Endothelial cell of umbilical vein (primary cell): ENCODE measurements around the gene CLEC4A. TPM values are rescaled to one million over a fixed set of nuclear protein-coding genes. Genes with fewer than 3 reads are reported as not detected.
"Not testable (repeated sequence)": the region's sequence is repeated elsewhere in the genome, so short reads cannot be mapped to it uniquely, and the experiment has no call there.

Source experiments
- BruUV-seq: library from RNA; stranded (reverse); fragments of 400-500 nt; replicated peaks from 2 replicates; lab custom pipeline; 2021; lab: Mats Ljungman, UMichigan
- CTCF ChIA-PET: fragments of 300-600, 350-600 bp; sonication (Branson Sonifier 250); formaldehyde crosslinking; loops from one replicate; lab custom pipeline; 2021; ENCODE audit warnings: antibody characterized with exemption, inconsistent platforms; lab: Charles Lee
- POLR2A ChIA-PET: fragments of 300-600, 350-600 bp; sonication (Branson Sonifier 250); formaldehyde crosslinking; loops from one replicate; lab custom pipeline; 2021; ENCODE audit warnings: antibody characterized with exemption, inconsistent platforms; lab: Charles Lee
- DNase-seq: peaks from one replicate; pipeline ENCODE4 v3.0.0-alpha.2; 2011; ENCODE audit warnings: low read depth, low spot score
- FAIRE-seq: peaks from 2 replicates; lab custom pipeline; 2011; peaks lifted over from hg19 to GRCh38; lab: Jason Lieb, UNC
- H2AFZ ChIP-seq: 2 replicates; pipeline ENCODE4 v1.6.0; 2012; ENCODE audit warnings: low read depth, low read length, control low read depth, inconsistent platforms
- H3K27ac ChIP-seq: 2 replicates; pipeline ENCODE4 v1.5.1; 2011; ENCODE audit warnings: low read depth, mild to moderate bottlenecking, control low read depth, low read length, moderate library complexity; ENCODE audit not compliant: insufficient read depth
- H3K27me3 ChIP-seq, 2 experiments: 2 replicates each; pipeline versions ENCODE4 v1.6.0 to v1.6.1; 2011; ENCODE audit warnings: low read length in 2 of 2, mixed read lengths in 1 of 2; ENCODE audit not compliant: control insufficient read depth in 2 of 2, insufficient read depth in 2 of 2
- H3K36me3 ChIP-seq, 2 experiments: 2 replicates in 1 of 2; 3 replicates in 1 of 2; pipeline ENCODE4 v1.5.1; 2011; ENCODE audit warnings: low read length in 2 of 2, mild to moderate bottlenecking in 1 of 2, moderate library complexity in 1 of 2; ENCODE audit not compliant: control insufficient read depth in 2 of 2, insufficient read depth in 2 of 2; ENCODE audit errors: extremely low read depth in 1 of 2
- H3K4me1 ChIP-seq: 3 replicates; pipeline ENCODE4 v1.5.1; 2011; ENCODE audit warnings: mild to moderate bottlenecking, low read length; ENCODE audit not compliant: control insufficient read depth, insufficient read depth; ENCODE audit errors: extremely low read depth
- H3K4me2 ChIP-seq: 2 replicates; pipeline ENCODE4 v1.6.1; 2011; ENCODE audit warnings: low read length, control low read depth, mixed read lengths; ENCODE audit not compliant: insufficient read depth
- H3K4me3 ChIP-seq, 3 experiments: fragments of 200-600 bp in 1 of 3; sonication (generic), shearing (Covaris generic) in 1 of 3; replicated peaks in 1 of 3; 2 replicates each; pipeline ENCODE4 v1.5.1; 2011 to 2016; ENCODE audit warnings: control low read depth in 3 of 3, low read length in 3 of 3, mild to moderate bottlenecking in 2 of 3, inconsistent platforms in 1 of 3, low read depth in 1 of 3, moderate library complexity in 1 of 3; ENCODE audit not compliant: insufficient read depth in 1 of 3
- H3K79me2 ChIP-seq: 2 replicates; pipeline ENCODE4 v1.6.0; 2012; ENCODE audit warnings: low read length, inconsistent platforms; ENCODE audit not compliant: control insufficient read depth, insufficient read depth
- H3K9ac ChIP-seq: replicated peaks from 2 replicates; pipeline ENCODE3; 2011; ENCODE audit warnings: low read length, control low read depth; ENCODE audit not compliant: insufficient read depth; ENCODE audit errors: extremely low read depth
- H3K9me1 ChIP-seq: replicated peaks from 3 replicates; pipeline ENCODE4 v1.6.0; 2011; ENCODE audit warnings: mild to moderate bottlenecking, low read length; ENCODE audit not compliant: control insufficient read depth, insufficient read depth; ENCODE audit errors: extremely low read depth
- H3K9me3 ChIP-seq: replicated peaks from 2 replicates; pipeline ENCODE4 v1.5.1; 2012; ENCODE audit warnings: low read length, inconsistent platforms; ENCODE audit not compliant: control insufficient read depth, insufficient read depth
- H4K20me1 ChIP-seq: replicated peaks from 2 replicates; pipeline ENCODE3; 2011; ENCODE audit warnings: mild to moderate bottlenecking, low read length; ENCODE audit not compliant: control insufficient read depth, insufficient read depth; ENCODE audit errors: extremely low read depth
- POLR2A ChIP-seq: IDR thresholded peaks from 2 replicates; pipeline ENCODE4 v1.6.1; 2012; ENCODE audit warnings: low read depth, mild to moderate bottlenecking, control low read depth, low read length
- POLR2AphosphoS5 ChIP-seq: IDR thresholded peaks from 2 replicates; pipeline ENCODE4 v1.6.1; 2012; ENCODE audit warnings: low read depth, mild to moderate bottlenecking, control low read depth, low read length, moderate library complexity; ENCODE audit not compliant: insufficient read depth
- dilution Hi-C: fragments of 300-500 bp; cut with MboI; formaldehyde crosslinking; loops from one replicate; pipeline ENCODE4 v1.15.0; 2019; ENCODE audit warnings: low sequenced_read_pairs; ENCODE audit not compliant: extremely low pct_ligation_motif_present
- intact Hi-C: fragments of 100-400 bp; cut with micrococcal nuclease; formaldehyde crosslinking; loops from one replicate; pipeline ENCODE4 v1.10.0; 2022
- polyA plus RNA-seq, 4 experiments: library from polyadenylated mRNA; depleted of rRNA in 3 of 4; stranded (reverse) in 3 of 4; unstranded in 1 of 4; fragments of >200 nt; gene quantifications; 2 replicates each; pipeline versions ENCODE4 v1.2.1 to v1.2.3, GENCODE V29; 2011 to 2012; ENCODE audit warnings: missing spikeins in 1 of 4
- total RNA-seq: library from RNA; stranded (reverse); gene quantifications from 2 replicates; pipeline ENCODE4 v1.2.3, GENCODE V29; 2021
- TF ChIP-seq, protein P1 (sequence below), 2 donors: IDR thresholded peaks; 1 replicate in 1 of 2; 2 replicates in 1 of 2; pipeline ENCODE4 v1.5.1; 2011; ENCODE audit warnings: low read length in 2 of 2, mild to moderate bottlenecking in 2 of 2, moderate library complexity in 2 of 2, control low read depth in 1 of 2, inconsistent platforms in 1 of 2, low read depth in 1 of 2; ENCODE audit not compliant: insufficient read depth in 1 of 2; ENCODE audit errors: extremely low read depth in 1 of 2

The CLEC4A gene
- total and polyA plus RNA-seq, 2 donors (not counting 3 experiments of a cell fraction or from before 2014, with no cell fraction given): 0.52 to 0.86 TPM

DNA sequence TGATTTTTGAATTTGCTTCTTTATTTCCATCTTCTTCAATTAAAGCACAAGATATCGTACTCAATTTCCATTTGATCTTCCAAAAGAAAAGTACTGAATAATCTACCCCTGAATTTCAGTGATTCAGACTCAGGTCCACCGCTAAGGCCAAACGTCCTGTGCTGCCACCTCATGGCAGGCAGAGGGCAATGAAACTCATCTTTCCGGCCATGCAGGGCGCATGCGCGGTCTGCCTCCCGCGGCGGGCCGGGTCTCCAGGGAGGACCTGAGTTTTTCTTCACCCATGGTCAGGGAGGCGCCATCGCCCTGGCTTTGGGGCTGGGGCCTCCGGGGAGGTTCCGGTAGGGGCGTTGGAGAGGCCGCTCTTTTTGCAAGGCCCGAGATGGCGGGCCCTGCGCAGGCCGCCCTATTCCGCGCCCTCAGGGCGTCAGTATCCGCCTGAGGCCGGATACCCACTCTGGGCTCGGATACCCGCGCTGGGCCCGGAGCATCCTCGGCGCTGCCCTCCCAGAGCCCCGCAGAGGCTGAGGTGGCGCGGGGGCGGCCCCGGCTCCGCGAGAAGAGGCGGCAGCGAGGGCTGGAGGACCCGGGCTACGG lies 56.7 kb downstream of the CLEC4A start:
- H4K20me1 ChIP-seq, H3K79me2 ChIP-seq, H3K36me3 ChIP-seq, H3K27me3 ChIP-seq, POLR2A ChIA-PET, H3K9me3 ChIP-seq, dilution Hi-C loops, H3K4me1 ChIP-seq, H3K9me1 ChIP-seq, BruUV-seq, FAIRE-seq: not testable (repeated sequence)
- DNase-seq: peak; percentile 74
- TF ChIP-seq POLR2AphosphoS5: peak; percentile 26
- TF ChIP-seq, protein P1, sequence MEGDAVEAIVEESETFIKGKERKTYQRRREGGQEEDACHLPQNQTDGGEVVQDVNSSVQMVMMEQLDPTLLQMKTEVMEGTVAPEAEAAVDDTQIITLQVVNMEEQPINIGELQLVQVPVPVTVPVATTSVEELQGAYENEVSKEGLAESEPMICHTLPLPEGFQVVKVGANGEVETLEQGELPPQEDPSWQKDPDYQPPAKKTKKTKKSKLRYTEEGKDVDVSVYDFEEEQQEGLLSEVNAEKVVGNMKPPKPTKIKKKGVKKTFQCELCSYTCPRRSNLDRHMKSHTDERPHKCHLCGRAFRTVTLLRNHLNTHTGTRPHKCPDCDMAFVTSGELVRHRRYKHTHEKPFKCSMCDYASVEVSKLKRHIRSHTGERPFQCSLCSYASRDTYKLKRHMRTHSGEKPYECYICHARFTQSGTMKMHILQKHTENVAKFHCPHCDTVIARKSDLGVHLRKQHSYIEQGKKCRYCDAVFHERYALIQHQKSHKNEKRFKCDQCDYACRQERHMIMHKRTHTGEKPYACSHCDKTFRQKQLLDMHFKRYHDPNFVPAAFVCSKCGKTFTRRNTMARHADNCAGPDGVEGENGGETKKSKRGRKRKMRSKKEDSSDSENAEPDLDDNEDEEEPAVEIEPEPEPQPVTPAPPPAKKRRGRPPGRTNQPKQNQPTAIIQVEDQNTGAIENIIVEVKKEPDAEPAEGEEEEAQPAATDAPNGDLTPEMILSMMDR (IDR thresholded peaks at IDR 0.05; ENCODE audit: extremely low read depth in 1 of 2, insufficient read depth in 1 of 2, low read depth in 1 of 2, low read length in 2 of 2): peak; percentile 48 to 60
- TF ChIP-seq POLR2A: peak; percentile 29
- intact Hi-C loops: loop anchor here (1.0 kb wide), 1 partner anchor 71 kb away; no protein-coding TSS in a partner anchor
- peak overlapping the region; percentile 23 for H3K9ac ChIP-seq
- peak overlapping the region in 2 of 3 experiments; percentile 33 to 43 for H3K4me3 ChIP-seq
- H2AFZ ChIP-seq: peak overlapping the region; percentile 66
- peak overlapping the region; percentile 3 for H3K27ac ChIP-seq
- H3K4me2 ChIP-seq: peak overlapping the region; percentile 42
- CTCF ChIA-PET: interaction anchor here (0.8 to 1.5 kb wide), 3 partner anchors 51 to 71 kb away, joined by 4 to 5 read pairs (median 4); no protein-coding TSS in a partner anchor

DNA sequence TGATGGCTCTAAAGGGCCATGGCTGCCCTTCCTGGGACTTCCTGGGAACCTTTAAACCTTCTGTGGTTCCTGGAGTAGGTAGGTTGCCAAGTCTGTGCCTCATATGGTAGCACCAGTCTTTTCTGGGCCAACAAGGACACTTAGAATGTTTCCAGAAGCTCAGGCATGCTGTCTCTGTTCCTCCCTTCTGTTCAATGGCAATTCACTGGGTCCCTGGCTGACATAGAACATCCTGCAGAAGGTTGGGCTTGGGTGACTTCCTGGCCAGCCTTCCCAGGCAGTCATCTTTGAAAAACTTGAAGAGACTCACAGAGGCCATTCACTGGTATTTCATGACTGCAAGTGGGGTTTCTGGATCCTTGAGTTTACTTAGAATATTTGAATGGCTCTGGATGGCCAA lies 57.9 kb downstream of the CLEC4A start:
- CTCF ChIA-PET: interaction anchor here (1.1 to 1.5 kb wide), 2 partner anchors 50 to 72 kb away, joined by 4 read pairs; no protein-coding TSS in a partner anchor
- H3K9me3 ChIP-seq, H3K36me3 ChIP-seq, FAIRE-seq, intact Hi-C loops, H3K9ac ChIP-seq, H3K27ac ChIP-seq, dilution Hi-C loops, H3K27me3 ChIP-seq, H3K4me3 ChIP-seq, H2AFZ ChIP-seq, DNase-seq, H3K4me1 ChIP-seq, H3K79me2 ChIP-seq, H3K4me2 ChIP-seq, BruUV-seq, H4K20me1 ChIP-seq, H3K9me1 ChIP-seq: not testable (repeated sequence)
- POLR2A ChIA-PET: interaction anchor here (0.7 kb wide), 1 partner anchor 70 kb away, joined by 3 read pairs; no protein-coding TSS in a partner anchor

DNA sequence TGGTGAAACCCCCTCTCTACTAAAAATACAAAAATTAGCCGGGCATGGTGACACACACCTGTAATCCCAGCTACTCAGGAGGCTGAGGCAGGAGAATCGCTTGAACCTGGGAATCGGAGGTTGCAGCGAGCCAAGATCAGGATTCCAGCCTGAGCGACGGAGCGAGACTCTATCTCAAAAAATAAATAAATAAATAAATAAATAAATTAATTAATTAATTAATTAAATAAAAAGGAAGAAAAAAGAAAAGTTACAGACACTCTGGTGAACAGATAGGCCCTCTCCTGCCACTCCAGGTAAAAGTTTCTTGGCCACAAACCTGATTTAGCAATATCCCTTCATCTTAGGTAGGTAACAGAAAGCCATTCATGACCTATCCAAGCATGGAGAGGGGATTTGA lies 59.5 kb downstream of the CLEC4A start:
- H3K4me1 ChIP-seq, dilution Hi-C loops, BruUV-seq, H4K20me1 ChIP-seq, CTCF ChIA-PET, H3K79me2 ChIP-seq, FAIRE-seq, H3K9me1 ChIP-seq, DNase-seq, H3K27ac ChIP-seq, H2AFZ ChIP-seq, H3K36me3 ChIP-seq, H3K9ac ChIP-seq, H3K27me3 ChIP-seq, H3K4me3 ChIP-seq, POLR2A ChIA-PET, intact Hi-C loops, H3K4me2 ChIP-seq, H3K9me3 ChIP-seq: not testable (repeated sequence)
